Panc1 (cell line): ENCODE data around the gene NCKAP5. TPM values are rescaled to one million over a fixed set of nuclear protein-coding genes. Genes with fewer than 3 reads are reported as not detected.
A peak's percentile ranks its signal among the peaks of the same experiment; 100 is the strongest.

ENCODE experiments used
- ATAC-seq: fragments of 200-7000 bp; cut with Tn5 transposase; 2 replicates; pipeline ENCODE4 v1.9.1; 2020; ENCODE audit warnings: mild to moderate bottlenecking, moderate library complexity
- BruUV-seq: library from RNA; stranded (reverse); fragments of 400-500 nt; replicated peaks from 2 replicates; lab custom pipeline; 2021; lab: Mats Ljungman, UMichigan
- CTCF ChIA-PET: fragments of 300-600 bp; sonication (Branson Sonifier 250); formaldehyde crosslinking; loops from one replicate; lab custom pipeline; 2022; ENCODE audit warnings: antibody characterized with exemption; lab: Charles Lee
- POLR2A ChIA-PET: fragments of 300-600 bp; sonication (Branson Sonifier 250); formaldehyde crosslinking; loops from one replicate; lab custom pipeline; 2022; ENCODE audit warnings: antibody characterized with exemption; lab: Charles Lee
- DNase-seq: peaks from one replicate; pipeline ENCODE4 v3.0.0-alpha.2; 2010; ENCODE audit warnings: low read depth, low spot score
- H3K27ac ChIP-seq: 2 replicates; pipeline ENCODE4 v1.5.1; 2011; ENCODE audit warnings: mild to moderate bottlenecking, low read length, inconsistent platforms
- H3K27me3 ChIP-seq: fragments of 200-500 bp; sonication (Bioruptor generic); 2 replicates; pipeline ENCODE4 v1.6.0; 2014; ENCODE audit warnings: low read length, inconsistent platforms; ENCODE audit not compliant: control insufficient read depth, insufficient read depth
- H3K36me3 ChIP-seq: fragments of 200-500 bp; sonication (Bioruptor generic); 2 replicates; pipeline ENCODE4 v1.5.1; 2014; ENCODE audit warnings: inconsistent platforms, mild to moderate bottlenecking, low read length, moderate library complexity; ENCODE audit not compliant: control insufficient read depth, insufficient read depth
- H3K4me1 ChIP-seq: 2 replicates; pipeline ENCODE4 v1.5.1; 2011; ENCODE audit warnings: inconsistent platforms, mild to moderate bottlenecking, low read length, moderate library complexity; ENCODE audit not compliant: control insufficient read depth, insufficient read depth
- H3K4me3 ChIP-seq, 2 experiments: 2 replicates each; pipeline ENCODE4 v1.5.1; 2011 to 2012; ENCODE audit warnings: low read depth in 2 of 2, low read length in 2 of 2, mild to moderate bottlenecking in 2 of 2, inconsistent platforms in 1 of 2, moderate library complexity in 1 of 2
- H3K9me3 ChIP-seq: fragments of 200-500 bp; sonication (Bioruptor generic); 2 replicates; pipeline ENCODE4 v1.5.1; 2014; ENCODE audit warnings: low read depth, mild to moderate bottlenecking, inconsistent platforms, low read length, moderate library complexity; ENCODE audit not compliant: control insufficient read depth, insufficient read depth
- POLR2AphosphoS5 ChIP-seq: IDR thresholded peaks from 2 replicates; pipeline ENCODE4 v1.6.1; 2012; ENCODE audit warnings: mild to moderate bottlenecking, low read depth, low read length, moderate library complexity
- SIN3A ChIP-seq: IDR thresholded peaks from 2 replicates; pipeline ENCODE4 v1.6.1; 2012; ENCODE audit warnings: low read depth, mild to moderate bottlenecking, low read length, moderate library complexity, borderline replicate concordance; ENCODE audit not compliant: insufficient read depth
- TCF7L2 ChIP-seq: IDR thresholded peaks from 2 replicates; pipeline ENCODE4 v1.6.1; 2011; ENCODE audit warnings: mild to moderate bottlenecking, low read depth, low read length, inconsistent platforms
- in situ Hi-C: cut with HindIII; loops from 2 replicates; pipeline ENCODE4 v1.10.0; 2016; ENCODE audit warnings: low sequenced_read_pairs, low pct_unique_long_range_greater_than_20kb
- intact Hi-C: fragments of 100-400 bp; cut with micrococcal nuclease; formaldehyde crosslinking; loops from one replicate; pipeline ENCODE4 v1.10.0; 2022; ENCODE audit not compliant: unreplicated experiment
- total RNA-seq: library from RNA; stranded (reverse); gene quantifications from one replicate; pipeline ENCODE4 v1.2.1, GENCODE V29; 2021; ENCODE audit not compliant: unreplicated experiment
- TF ChIP-seq, protein P1 (sequence below): fragments of 450-650 bp; IDR thresholded peaks from 2 replicates; pipeline ENCODE4 v1.5.1; 2017; ENCODE audit warnings: mild to moderate bottlenecking
- TF ChIP-seq, protein P2 (sequence below), 2 experiments: IDR thresholded peaks; 2 replicates each; pipeline ENCODE4 v1.6.1; 2011 to 2012; ENCODE audit warnings: low read depth in 2 of 2, control low read depth in 1 of 2, low read length in 1 of 2, mild to moderate bottlenecking in 1 of 2, moderate library complexity in 1 of 2; ENCODE audit not compliant: insufficient read depth in 1 of 2

Gene NCKAP5
- total RNA-seq, 1 experiment from 2014 or later: 0.10 TPM

DNA sequence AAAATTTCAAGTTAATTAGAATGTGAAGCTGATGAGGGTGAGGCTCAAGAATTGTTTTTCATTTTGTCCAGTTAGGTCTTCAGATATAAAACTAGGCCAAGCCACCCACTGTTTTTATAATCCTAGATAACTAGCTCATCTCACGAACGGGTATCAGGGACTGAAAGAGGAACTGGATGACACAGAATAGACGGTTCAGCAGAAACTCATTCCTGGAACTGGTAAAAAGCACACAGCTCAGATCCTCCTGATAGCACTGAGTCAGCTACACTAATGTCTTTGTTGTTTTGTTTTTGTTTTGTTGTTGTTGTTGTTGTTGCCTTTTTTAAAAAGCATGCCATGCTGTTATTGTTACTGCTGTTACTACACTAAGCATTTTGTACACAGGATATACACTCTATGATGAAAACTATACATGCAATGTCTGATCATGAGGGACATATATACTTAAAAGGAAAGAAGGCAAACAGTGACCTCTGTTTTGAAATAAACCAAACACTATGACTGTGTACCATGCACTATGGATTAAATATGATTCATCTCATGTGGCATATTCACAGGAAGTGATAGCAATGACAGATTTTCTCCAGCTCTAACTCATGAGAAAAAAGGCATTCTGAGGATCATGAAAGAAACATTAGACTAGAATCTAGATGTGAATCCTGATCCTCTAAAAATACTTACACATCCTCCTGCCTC is 437.6 kb downstream of the NCKAP5 start:
- in situ Hi-C loops: no loop called here
- no peaks in the 10 kb centered on the region for H3K36me3 ChIP-seq
- H3K27ac ChIP-seq: no peak overlapping the region
- ChIA-PET POLR2A (no interaction called here), CTCF (no interaction called here)
- no TSS peak for BruUV-seq
- DNase-seq: peak; percentile 42
- no peaks in the 10 kb centered on the region for H3K9me3 ChIP-seq
- no peak for ATAC-seq
- H3K4me1 ChIP-seq: no peaks in the 10 kb centered on the region
- intact Hi-C loops: no loop called here
- H3K27me3 ChIP-seq: no peaks in the 10 kb centered on the region
- H3K4me3 ChIP-seq: no peak overlapping the region
- TF ChIP-seq POLR2AphosphoS5: no peak
- TF ChIP-seq, protein P1, sequence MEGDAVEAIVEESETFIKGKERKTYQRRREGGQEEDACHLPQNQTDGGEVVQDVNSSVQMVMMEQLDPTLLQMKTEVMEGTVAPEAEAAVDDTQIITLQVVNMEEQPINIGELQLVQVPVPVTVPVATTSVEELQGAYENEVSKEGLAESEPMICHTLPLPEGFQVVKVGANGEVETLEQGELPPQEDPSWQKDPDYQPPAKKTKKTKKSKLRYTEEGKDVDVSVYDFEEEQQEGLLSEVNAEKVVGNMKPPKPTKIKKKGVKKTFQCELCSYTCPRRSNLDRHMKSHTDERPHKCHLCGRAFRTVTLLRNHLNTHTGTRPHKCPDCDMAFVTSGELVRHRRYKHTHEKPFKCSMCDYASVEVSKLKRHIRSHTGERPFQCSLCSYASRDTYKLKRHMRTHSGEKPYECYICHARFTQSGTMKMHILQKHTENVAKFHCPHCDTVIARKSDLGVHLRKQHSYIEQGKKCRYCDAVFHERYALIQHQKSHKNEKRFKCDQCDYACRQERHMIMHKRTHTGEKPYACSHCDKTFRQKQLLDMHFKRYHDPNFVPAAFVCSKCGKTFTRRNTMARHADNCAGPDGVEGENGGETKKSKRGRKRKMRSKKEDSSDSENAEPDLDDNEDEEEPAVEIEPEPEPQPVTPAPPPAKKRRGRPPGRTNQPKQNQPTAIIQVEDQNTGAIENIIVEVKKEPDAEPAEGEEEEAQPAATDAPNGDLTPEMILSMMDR: no peak
- TF ChIP-seq SIN3A: no peak
- TF ChIP-seq, protein P2, sequence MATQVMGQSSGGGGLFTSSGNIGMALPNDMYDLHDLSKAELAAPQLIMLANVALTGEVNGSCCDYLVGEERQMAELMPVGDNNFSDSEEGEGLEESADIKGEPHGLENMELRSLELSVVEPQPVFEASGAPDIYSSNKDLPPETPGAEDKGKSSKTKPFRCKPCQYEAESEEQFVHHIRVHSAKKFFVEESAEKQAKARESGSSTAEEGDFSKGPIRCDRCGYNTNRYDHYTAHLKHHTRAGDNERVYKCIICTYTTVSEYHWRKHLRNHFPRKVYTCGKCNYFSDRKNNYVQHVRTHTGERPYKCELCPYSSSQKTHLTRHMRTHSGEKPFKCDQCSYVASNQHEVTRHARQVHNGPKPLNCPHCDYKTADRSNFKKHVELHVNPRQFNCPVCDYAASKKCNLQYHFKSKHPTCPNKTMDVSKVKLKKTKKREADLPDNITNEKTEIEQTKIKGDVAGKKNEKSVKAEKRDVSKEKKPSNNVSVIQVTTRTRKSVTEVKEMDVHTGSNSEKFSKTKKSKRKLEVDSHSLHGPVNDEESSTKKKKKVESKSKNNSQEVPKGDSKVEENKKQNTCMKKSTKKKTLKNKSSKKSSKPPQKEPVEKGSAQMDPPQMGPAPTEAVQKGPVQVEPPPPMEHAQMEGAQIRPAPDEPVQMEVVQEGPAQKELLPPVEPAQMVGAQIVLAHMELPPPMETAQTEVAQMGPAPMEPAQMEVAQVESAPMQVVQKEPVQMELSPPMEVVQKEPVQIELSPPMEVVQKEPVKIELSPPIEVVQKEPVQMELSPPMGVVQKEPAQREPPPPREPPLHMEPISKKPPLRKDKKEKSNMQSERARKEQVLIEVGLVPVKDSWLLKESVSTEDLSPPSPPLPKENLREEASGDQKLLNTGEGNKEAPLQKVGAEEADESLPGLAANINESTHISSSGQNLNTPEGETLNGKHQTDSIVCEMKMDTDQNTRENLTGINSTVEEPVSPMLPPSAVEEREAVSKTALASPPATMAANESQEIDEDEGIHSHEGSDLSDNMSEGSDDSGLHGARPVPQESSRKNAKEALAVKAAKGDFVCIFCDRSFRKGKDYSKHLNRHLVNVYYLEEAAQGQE (IDR thresholded peaks at IDR 0.05; ENCODE audit: insufficient read depth in 1 of 2, low read depth in 2 of 2, low read length in 1 of 2): no peak
- TF ChIP-seq TCF7L2: no peak

DNA sequence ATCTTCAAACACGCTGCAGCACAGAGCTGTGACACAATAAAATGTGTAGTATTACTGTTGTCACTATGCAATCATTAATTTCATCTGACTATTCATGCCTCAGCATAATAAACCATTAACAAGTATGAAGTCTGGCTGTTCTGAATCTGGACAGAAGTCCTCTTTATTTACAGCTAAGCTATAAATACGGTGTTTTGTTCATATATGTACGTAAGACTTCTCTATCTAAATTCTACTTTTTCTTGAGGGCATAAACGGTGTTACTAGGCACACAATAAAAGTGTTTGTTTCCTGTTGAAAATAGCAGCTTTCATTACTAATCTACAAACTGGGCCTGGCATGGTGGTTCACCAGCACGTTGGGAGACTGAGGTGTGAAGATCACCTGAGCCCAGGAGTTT is 443.8 kb downstream of the NCKAP5 start:
- CTCF ChIA-PET: no interaction called here
- intact Hi-C loops (no loop called here), in situ Hi-C loops (no loop called here)
- Histone ChIP-seq H3K9me3 (no peaks in the 10 kb centered on the region), H3K27ac (no peak overlapping the region), H3K36me3 (no peaks in the 10 kb centered on the region), H3K27me3 (no peaks in the 10 kb centered on the region), H3K4me1 (no peaks in the 10 kb centered on the region), H3K4me3 (no peak overlapping the region)
- POLR2A ChIA-PET: no interaction called here
- no TSS peak for BruUV-seq
- DNase-seq (no peak), ATAC-seq (no peak)
- TF ChIP-seq TCF7L2 (no peak), SIN3A (no peak), POLR2AphosphoS5 (no peak)
- TF ChIP-seq, protein P1: no peak
- TF ChIP-seq, protein P2 (IDR thresholded peaks at IDR 0.05; ENCODE audit: insufficient read depth in 1 of 2, low read depth in 2 of 2, low read length in 1 of 2): no peak
